Ishikawa (cell line): ENCODE results near the gene RWDD1.

ENCODE experiments used
- CEBPB ChIP-seq: IDR thresholded peaks from 2 replicates; pipeline ENCODE4 v1.6.1; 2012
- CREB1 ChIP-seq: IDR thresholded peaks from 2 replicates; pipeline ENCODE4 v1.6.1; 2012; ENCODE audit warnings: low read depth
- EGR1 ChIP-seq: IDR thresholded peaks from 2 replicates; pipeline ENCODE4 v1.6.1; 2012
- EP300 ChIP-seq: IDR thresholded peaks from 2 replicates; pipeline ENCODE4 v1.6.1; 2012; ENCODE audit warnings: borderline replicate concordance
- FOXM1 ChIP-seq: IDR thresholded peaks from 2 replicates; pipeline ENCODE4 v1.6.1; 2012; ENCODE audit warnings: low read depth, borderline replicate concordance
- MAX ChIP-seq: IDR thresholded peaks from 2 replicates; pipeline ENCODE4 v1.6.1; 2012
- NFIC ChIP-seq: IDR thresholded peaks from 2 replicates; pipeline ENCODE4 v1.6.1; 2012
- RAD21 ChIP-seq: IDR thresholded peaks from 2 replicates; pipeline ENCODE4 v1.6.1; 2012; ENCODE audit warnings: low read depth
- TAF1 ChIP-seq: IDR thresholded peaks from 2 replicates; pipeline ENCODE4 v1.6.1; 2012; ENCODE audit warnings: low read depth, mild to moderate bottlenecking
- TCF12 ChIP-seq: IDR thresholded peaks from 2 replicates; pipeline ENCODE4 v1.6.1; 2012; ENCODE audit warnings: low read depth
- TEAD4 ChIP-seq: IDR thresholded peaks from 2 replicates; pipeline ENCODE4 v1.6.1; 2012
- YY1 ChIP-seq: IDR thresholded peaks from 2 replicates; pipeline ENCODE4 v1.6.1; 2012; ENCODE audit warnings: low read depth
- ZBTB7A ChIP-seq: IDR thresholded peaks from 2 replicates; pipeline ENCODE4 v1.6.1; 2012; ENCODE audit warnings: low read depth
- TF ChIP-seq, protein P1 (sequence below): IDR thresholded peaks from 2 replicates; pipeline ENCODE4 v1.6.1; 2012; ENCODE audit warnings: low read depth, mild to moderate bottlenecking
- TF ChIP-seq, protein P2 (sequence below): IDR thresholded peaks from 2 replicates; pipeline ENCODE4 v1.6.1; 2012

RWDD1 gene

DNA sequence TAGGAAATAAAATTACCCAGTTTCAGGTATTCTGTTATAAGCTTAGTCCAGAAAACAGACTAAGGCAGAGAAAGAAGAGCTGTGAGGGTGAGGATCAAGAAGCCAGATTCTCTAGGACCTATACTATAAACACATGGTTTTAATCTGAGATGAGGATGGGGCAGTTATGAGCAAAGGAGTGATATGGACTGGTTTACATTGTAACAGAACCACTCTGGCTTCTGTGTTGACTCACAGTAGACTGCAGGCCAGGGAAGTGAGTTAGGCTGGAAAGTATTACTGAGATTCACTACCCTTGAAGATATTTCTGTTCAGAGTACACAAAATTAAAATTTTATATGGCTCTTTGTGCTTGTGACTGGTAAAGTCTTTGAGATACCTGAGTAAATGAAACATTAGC, 3.2 kb upstream of the RWDD1 start:
- no peak for TF ChIP-seq CEBPB
- TF ChIP-seq TAF1: no peak
- TF ChIP-seq TCF12: no peak
- TF ChIP-seq, protein P1, sequence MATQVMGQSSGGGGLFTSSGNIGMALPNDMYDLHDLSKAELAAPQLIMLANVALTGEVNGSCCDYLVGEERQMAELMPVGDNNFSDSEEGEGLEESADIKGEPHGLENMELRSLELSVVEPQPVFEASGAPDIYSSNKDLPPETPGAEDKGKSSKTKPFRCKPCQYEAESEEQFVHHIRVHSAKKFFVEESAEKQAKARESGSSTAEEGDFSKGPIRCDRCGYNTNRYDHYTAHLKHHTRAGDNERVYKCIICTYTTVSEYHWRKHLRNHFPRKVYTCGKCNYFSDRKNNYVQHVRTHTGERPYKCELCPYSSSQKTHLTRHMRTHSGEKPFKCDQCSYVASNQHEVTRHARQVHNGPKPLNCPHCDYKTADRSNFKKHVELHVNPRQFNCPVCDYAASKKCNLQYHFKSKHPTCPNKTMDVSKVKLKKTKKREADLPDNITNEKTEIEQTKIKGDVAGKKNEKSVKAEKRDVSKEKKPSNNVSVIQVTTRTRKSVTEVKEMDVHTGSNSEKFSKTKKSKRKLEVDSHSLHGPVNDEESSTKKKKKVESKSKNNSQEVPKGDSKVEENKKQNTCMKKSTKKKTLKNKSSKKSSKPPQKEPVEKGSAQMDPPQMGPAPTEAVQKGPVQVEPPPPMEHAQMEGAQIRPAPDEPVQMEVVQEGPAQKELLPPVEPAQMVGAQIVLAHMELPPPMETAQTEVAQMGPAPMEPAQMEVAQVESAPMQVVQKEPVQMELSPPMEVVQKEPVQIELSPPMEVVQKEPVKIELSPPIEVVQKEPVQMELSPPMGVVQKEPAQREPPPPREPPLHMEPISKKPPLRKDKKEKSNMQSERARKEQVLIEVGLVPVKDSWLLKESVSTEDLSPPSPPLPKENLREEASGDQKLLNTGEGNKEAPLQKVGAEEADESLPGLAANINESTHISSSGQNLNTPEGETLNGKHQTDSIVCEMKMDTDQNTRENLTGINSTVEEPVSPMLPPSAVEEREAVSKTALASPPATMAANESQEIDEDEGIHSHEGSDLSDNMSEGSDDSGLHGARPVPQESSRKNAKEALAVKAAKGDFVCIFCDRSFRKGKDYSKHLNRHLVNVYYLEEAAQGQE: no peak
- TF ChIP-seq, protein P2, sequence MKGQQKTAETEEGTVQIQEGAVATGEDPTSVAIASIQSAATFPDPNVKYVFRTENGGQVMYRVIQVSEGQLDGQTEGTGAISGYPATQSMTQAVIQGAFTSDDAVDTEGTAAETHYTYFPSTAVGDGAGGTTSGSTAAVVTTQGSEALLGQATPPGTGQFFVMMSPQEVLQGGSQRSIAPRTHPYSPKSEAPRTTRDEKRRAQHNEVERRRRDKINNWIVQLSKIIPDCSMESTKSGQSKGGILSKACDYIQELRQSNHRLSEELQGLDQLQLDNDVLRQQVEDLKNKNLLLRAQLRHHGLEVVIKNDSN: no peak
- TF ChIP-seq RAD21: no peak
- TF ChIP-seq MAX: no peak
- no peak for TF ChIP-seq FOXM1
- no peak for TF ChIP-seq NFIC
- TF ChIP-seq ZBTB7A: no peak
- TF ChIP-seq YY1: no peak
- TF ChIP-seq TEAD4: no peak

DNA sequence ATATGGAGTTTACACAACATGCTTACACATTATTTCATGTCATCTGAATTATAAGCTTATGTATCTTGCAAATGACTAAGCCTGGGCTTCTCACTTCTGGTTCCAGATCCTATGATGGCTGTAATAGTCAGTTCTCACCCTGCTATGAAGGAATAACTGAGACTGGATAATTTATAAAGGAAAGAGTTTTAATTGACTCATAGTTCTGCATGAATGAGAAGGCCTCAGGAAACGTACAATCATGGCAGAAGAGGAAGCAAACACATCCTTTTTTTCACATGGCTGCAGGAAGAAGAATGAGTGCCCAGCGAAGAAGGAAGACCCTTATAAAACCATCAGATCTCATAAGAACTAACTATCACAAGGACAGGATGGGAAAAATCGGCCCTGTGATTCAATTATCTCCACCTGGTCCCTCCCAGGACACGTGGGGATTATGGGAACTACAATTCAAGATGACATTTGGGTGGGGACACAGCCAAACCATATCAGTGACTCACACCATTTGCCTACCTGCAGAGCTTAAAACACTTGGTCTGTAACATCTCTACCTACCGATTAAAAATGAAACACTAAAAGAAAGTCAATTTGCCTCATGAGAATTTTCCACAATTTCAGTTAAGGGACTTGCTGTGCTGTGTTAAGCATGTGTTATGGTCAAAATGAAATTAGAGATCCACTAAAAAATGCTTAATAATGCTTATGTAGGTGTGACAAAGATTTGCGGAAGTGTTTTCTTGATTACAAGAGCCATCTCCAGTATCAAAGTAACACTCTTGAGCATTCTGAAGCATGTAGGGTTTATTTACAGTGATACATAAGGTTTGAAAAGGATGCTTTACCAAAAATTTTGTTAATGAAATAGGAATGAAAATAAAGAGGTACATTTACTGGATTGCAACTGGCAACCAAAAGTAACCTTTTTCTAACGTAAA, 2.2 kb upstream of the RWDD1 start:
- TF ChIP-seq FOXM1: no peak
- TF ChIP-seq YY1: no peak
- no peak for TF ChIP-seq MAX
- no peak for TF ChIP-seq NFIC
- TF ChIP-seq TAF1: no peak
- TF ChIP-seq, protein P1: no peak
- TF ChIP-seq TEAD4: no peak
- no peak for TF ChIP-seq RAD21
- TF ChIP-seq TCF12: no peak
- no peak for TF ChIP-seq EP300
- TF ChIP-seq, protein P2: no peak
- no peak for TF ChIP-seq CREB1
- TF ChIP-seq EGR1: no peak

- TF ChIP-seq EP300 (no peak), TEAD4 (no peak), TCF12 (no peak), EGR1 (no peak), ZBTB7A (no peak), CREB1 (no peak)
- TF ChIP-seq, protein P1: no peak
Observed at GRCh38 chr6:116571683-116572000, 338 bp downstream of the RWDD1 start.

GRCh38 chr6:116572162-116572561, 858 bp downstream of the RWDD1 start:
- no peak for TF ChIP-seq CREB1
- TF ChIP-seq EP300: no peak
- no peak for TF ChIP-seq TCF12
- TF ChIP-seq TEAD4: no peak
- no peak for TF ChIP-seq NFIC
- TF ChIP-seq FOXM1: no peak
- no peak for TF ChIP-seq CEBPB
- TF ChIP-seq, protein P1: no peak
- TF ChIP-seq MAX: no peak
- TF ChIP-seq YY1: no peak
- TF ChIP-seq, protein P2: no peak
